Transverse colon (tissue), 4 donors: ENCODE data around the gene RASAL2. TPM values are rescaled to one million over a fixed set of nuclear protein-coding genes. Genes with fewer than 3 reads are reported as not detected.

Source experiments
- DNase-seq: peaks from one replicate; pipeline ENCODE4 v3.0.0-alpha.2; 2019
- H3K27ac ChIP-seq, 4 donors: fragments of 200-600 bp; sonication (generic); 2 replicates each; pipeline ENCODE4 v1.5.1; 2016 to 2018; ENCODE audit warnings: inconsistent platforms in 4 of 4
- H3K27me3 ChIP-seq: fragments of 200-600 bp; sonication (generic); 2 replicates; pipeline ENCODE4 v1.5.1; 2017; ENCODE audit warnings: inconsistent platforms
- H3K36me3 ChIP-seq, 4 donors: fragments of 200-600 bp; sonication (generic); 2 replicates each; pipeline ENCODE4 v1.5.1; 2017 to 2019; ENCODE audit warnings: inconsistent platforms in 4 of 4
- H3K4me1 ChIP-seq, 4 donors: fragments of 200-600 bp; sonication (generic); 2 replicates each; pipeline ENCODE4 v1.5.1; 2017 to 2020; ENCODE audit warnings: inconsistent platforms in 4 of 4
- H3K4me3 ChIP-seq, 4 donors: fragments of 200-600 bp; sonication (generic); 1 replicate in 1 of 4; 2 replicates in 3 of 4; pipeline versions ENCODE4 v1.5.1 to v1.6.1; 2017 to 2019; ENCODE audit warnings: inconsistent platforms in 4 of 4
- H3K9me3 ChIP-seq, 2 donors: fragments of 200-600 bp; sonication (generic); 2 replicates each; pipeline ENCODE4 v1.5.1; 2017 to 2019; ENCODE audit warnings: inconsistent platforms in 2 of 2
- CTCF ChIP-seq, 5 experiments: fragments of 200-600 bp in 3 of 5; fragments of 450-650 bp in 2 of 5; sonication (generic) in 3 of 5; IDR thresholded peaks; 1 replicate in 2 of 5; 2 replicates in 3 of 5; pipeline ENCODE4 v1.5.1; 2016 to 2017; ENCODE audit warnings: antibody characterized with exemption in 5 of 5, inconsistent platforms in 3 of 5, mild to moderate bottlenecking in 2 of 5, moderate library complexity in 1 of 5
- EP300 ChIP-seq: sonication (generic); formaldehyde crosslinking; IDR thresholded peaks from one replicate; pipeline ENCODE4 v1.6.1; 2017; ENCODE audit warnings: antibody characterized with exemption, low read depth
- POLR2A ChIP-seq: fragments of 450-650 bp; IDR thresholded peaks from one replicate; pipeline ENCODE4 v1.6.1; 2016; ENCODE audit warnings: antibody characterized with exemption, mild to moderate bottlenecking, moderate library complexity
- POLR2AphosphoS5 ChIP-seq, 3 donors: sonication (generic); formaldehyde crosslinking; IDR thresholded peaks; one replicate each; pipeline ENCODE4 v1.6.1; 2016; ENCODE audit warnings: antibody characterized with exemption in 3 of 3
- WGBS, 2 donors: methylation state at CpG; one replicate each; pipeline ENCODE4 v1.1.5; 2018; ENCODE audit warnings: low coverage in 1 of 2; 5-methylcytosine and 5-hydroxymethylcytosine counted together
- in situ Hi-C, 4 donors: fragments of 200-750 bp; cut with MboI; loops; one replicate each; pipeline versions ENCODE4 v1.15.0 to v1.15.1; 2017; ENCODE audit warnings: low sequenced_read_pairs in 3 of 4, low pct_ligation_motif_present in 1 of 4, low pct_unique_long_range_greater_than_20kb in 1 of 4
- intact Hi-C: fragments of 100-400 bp; cut with DNase I; formaldehyde crosslinking; loops from one replicate; pipeline ENCODE4 v1.15.1; 2023; ENCODE audit warnings: low total_unique reads
- total RNA-seq, 4 donors: library from RNA; depleted of rRNA; stranded (reverse); fragments of >200 nt; gene quantifications; one replicate each; pipeline ENCODE4 v1.1.0, GENCODE V29; 2016

Gene RASAL2
- total RNA-seq, 4 donors from 2014 or later, result 13.1 to 26.1 (median 19.8) TPM

GRCh38 chr1:178277793-178278530 lies 184.1 kb downstream of the RASAL2 start:
- no peak for DNase-seq
- peaks cover 0 to 18% (median 2%) of the 10 kb centered on the region in 4 donors for H3K4me1 ChIP-seq
- intact Hi-C loops, result no loop called here
- TF ChIP-seq POLR2A, result no peak
- TF ChIP-seq EP300, result no peak
- no peak for TF ChIP-seq CTCF (IDR thresholded peaks at IDR 0.05)
- TF ChIP-seq POLR2AphosphoS5 (IDR thresholded peaks at IDR 0.05), result no peak
- H3K36me3 ChIP-seq, result no peaks in the 10 kb centered on the region
- no peaks in the 10 kb centered on the region for H3K27me3 ChIP-seq
- in situ Hi-C loops, result loop anchor here in 3 of 4 donors (10.0 to 25.0 kb wide), 2 partner anchors 241 to 243 kb away; no protein-coding TSS in a partner anchor
- no peak overlapping the region for H3K27ac ChIP-seq
- 69 to 85% methylated on average over 2 to 4 of the region's 4 CpGs for WGBS, 2 donors
- H3K9me3 ChIP-seq, result no peaks in the 10 kb centered on the region
- no peak overlapping the region for H3K4me3 ChIP-seq

- Histone ChIP-seq H3K27me3 (no peaks in the 10 kb centered on the region), H3K27ac (no peak overlapping the region), H3K36me3 (peaks cover 0 to 4% (median 0%) of the 10 kb centered on the region in 4 donors), H3K9me3 (no peaks in the 10 kb centered on the region), H3K4me3 (no peak overlapping the region), H3K4me1 (peaks cover 0 to 22% (median 2%) of the 10 kb centered on the region in 4 donors)
- WGBS, 2 donors, result 78 to 80% methylated on average over 1 of the region's 1 CpG
- no peak for DNase-seq
- intact Hi-C loops, result no loop called here
- in situ Hi-C loops, result loop anchor here in 3 of 4 donors (10.0 to 25.0 kb wide), 2 partner anchors 242 to 244 kb away; no protein-coding TSS in a partner anchor
- TF ChIP-seq CTCF (IDR thresholded peaks at IDR 0.05), result no peak
- no peak for TF ChIP-seq POLR2A
- no peak for TF ChIP-seq POLR2AphosphoS5 (IDR thresholded peaks at IDR 0.05)
- TF ChIP-seq EP300, result no peak
Measured at GRCh38 chr1:178278916-178279686, 185.2 kb downstream of the RASAL2 start.

- WGBS, 2 donors, result 23 to 29% methylated on average over 3 of the region's 3 CpGs
- Histone ChIP-seq H3K27ac (no peak overlapping the region), H3K36me3 (peaks cover 0 to 4% (median 0%) of the 10 kb centered on the region in 4 donors), H3K27me3 (no peaks in the 10 kb centered on the region), H3K4me3 (no peak overlapping the region), H3K4me1 (peaks cover 0 to 21% (median 2%) of the 10 kb centered on the region in 4 donors), H3K9me3 (no peaks in the 10 kb centered on the region)
- intact Hi-C loops (loop anchor here (10.0 kb wide), 1 partner anchor 248 kb away; no protein-coding TSS in a partner anchor), in situ Hi-C loops (loop anchor here in 2 of 4 donors (25.0 kb wide), 1 partner anchor 246 kb away; no protein-coding TSS in a partner anchor)
- DNase-seq, result no peak
- TF ChIP-seq POLR2AphosphoS5 (IDR thresholded peaks at IDR 0.05), result no peak
- TF ChIP-seq CTCF (IDR thresholded peaks at IDR 0.05), result peak; percentile 15 to 40 (median 29)
Measured at GRCh38 chr1:178282949-178283367, 189.1 kb downstream of the RASAL2 start.

DNA sequence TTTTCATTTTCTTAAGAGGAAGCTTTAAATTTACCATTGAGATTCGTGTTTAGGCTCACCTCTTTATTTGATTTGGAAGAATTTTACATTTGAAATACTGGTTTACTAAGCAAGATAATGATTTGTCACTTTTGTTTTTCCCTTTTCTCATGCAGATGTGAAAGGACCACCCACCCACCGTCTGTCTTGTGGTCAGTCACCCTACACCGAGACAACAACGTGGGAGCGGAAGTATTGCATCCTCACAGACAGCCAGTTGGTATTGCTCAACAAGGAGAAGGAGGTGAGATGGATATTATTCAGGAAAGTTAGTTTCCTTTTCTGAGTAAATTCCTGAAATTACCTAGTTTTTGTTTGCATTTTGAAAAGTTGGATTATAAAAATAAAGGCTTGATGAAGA lies 189.5 kb downstream of the RASAL2 start:
- Histone ChIP-seq H3K9me3 (no peaks in the 10 kb centered on the region), H3K4me1 (peaks cover 0 to 17% (median under 1%) of the 10 kb centered on the region in 4 donors), H3K27me3 (no peaks in the 10 kb centered on the region), H3K36me3 (peaks cover 0 to 4% (median 0%) of the 10 kb centered on the region in 4 donors), H3K27ac (no peak overlapping the region), H3K4me3 (no peak overlapping the region)
- in situ Hi-C loops (loop anchor here in 2 of 4 donors (25.0 kb wide), 1 partner anchor 246 kb away; no protein-coding TSS in a partner anchor), intact Hi-C loops (loop anchor here (10.0 kb wide), 1 partner anchor 249 kb away; no protein-coding TSS in a partner anchor)
- 71 to 73% methylated on average over 4 to 5 of the region's 5 CpGs for WGBS, 2 donors
- no peak for DNase-seq
- no peak for TF ChIP-seq CTCF (IDR thresholded peaks at IDR 0.05)
- TF ChIP-seq EP300, result no peak
- no peak for TF ChIP-seq POLR2AphosphoS5 (IDR thresholded peaks at IDR 0.05)
- TF ChIP-seq POLR2A, result no peak
